ENCODE measurements around the gene TPST2. TPM values are rescaled to one million over a fixed set of nuclear protein-coding genes. Genes with fewer than 3 reads are reported as not detected.
"Not testable (repeated sequence)": the region's sequence is repeated elsewhere in the genome, so short reads cannot be mapped to it uniquely, and the experiment has no call there.

Gene TPST2
- total RNA-seq, 4 donors from 2014 or later, result 22.0 to 30.9 (median 28.7) TPM

GRCh38 chr22:26535603-26535908 is 54.4 kb downstream of the TPST2 start:
- Histone ChIP-seq H3K36me3 (peaks cover 10 to 63% (median 37%) of the 10 kb centered on the region in 4 donors), H3K4me3 (no peak overlapping the region), H3K4me1 (no peaks in the 10 kb centered on the region), H3K9me3 (no peaks in the 10 kb centered on the region), H3K27me3 (no peaks in the 10 kb centered on the region), H3K27ac (replicated peaks in 1 of 4) (no peak overlapping the region)
- TF ChIP-seq CTCF (IDR thresholded peaks at IDR 0.05), result no peak
- TF ChIP-seq EP300 (IDR thresholded peaks at IDR 0.05), result no peak
- TF ChIP-seq POLR2A (IDR thresholded peaks at IDR 0.05; ENCODE audit: low read depth), result no peak
- no peak for TF ChIP-seq POLR2AphosphoS5 (IDR thresholded peaks at IDR 0.05)
- WGBS, result 96% methylated on average over 3 of the region's 3 CpGs
- DNase-seq (ENCODE audit: extremely low spot score), result no peak
- intact Hi-C loops (cut with DNase I), result no loop called here

GRCh38 chr22:26534874-26535602 is 54.9 kb downstream of the TPST2 start:
- H3K27me3 ChIP-seq, result no peaks in the 10 kb centered on the region
- 56% methylated on average over 13 of the region's 13 CpGs for WGBS

GRCh38 chr22:26534171-26534855 is 55.6 kb downstream of the TPST2 start:
- intact Hi-C loops (cut with DNase I), result no loop called here
- TF ChIP-seq EP300 (IDR thresholded peaks at IDR 0.05), result no peak
- no peak for TF ChIP-seq CTCF (IDR thresholded peaks at IDR 0.05)
- no peak for TF ChIP-seq POLR2A (IDR thresholded peaks at IDR 0.05; ENCODE audit: low read depth)
- no peak for TF ChIP-seq POLR2AphosphoS5 (IDR thresholded peaks at IDR 0.05)
- no peaks in the 10 kb centered on the region for H3K9me3 ChIP-seq
- WGBS, result 78% methylated on average over 7 of the region's 7 CpGs
- no peak for DNase-seq (ENCODE audit: extremely low spot score)
- no peak overlapping the region for H3K27ac ChIP-seq (replicated peaks in 1 of 4)
- no peaks in the 10 kb centered on the region for H3K4me1 ChIP-seq
- H3K36me3 ChIP-seq, result peaks cover 5 to 66% (median 38%) of the 10 kb centered on the region in 4 donors
- H3K4me3 ChIP-seq, result no peak overlapping the region
- no peaks in the 10 kb centered on the region for H3K27me3 ChIP-seq

More at GRCh38 chr22:26534874-26535602, 54.9 kb downstream of the TPST2 start:
- intact Hi-C loops (cut with DNase I), result no loop called here
- Histone ChIP-seq H3K4me1 (no peaks in the 10 kb centered on the region), H3K4me3 (no peak overlapping the region), H3K27ac (replicated peaks in 1 of 4) (peak overlapping the region in 1 of 4 donors; percentile 5), H3K36me3 (peaks cover 5 to 63% (median 37%) of the 10 kb centered on the region in 4 donors), H3K9me3 (no peaks in the 10 kb centered on the region)
- no peak for DNase-seq (ENCODE audit: extremely low spot score)
- no peak for TF ChIP-seq POLR2A (IDR thresholded peaks at IDR 0.05; ENCODE audit: low read depth)
- no peak for TF ChIP-seq EP300 (IDR thresholded peaks at IDR 0.05)
- TF ChIP-seq CTCF (IDR thresholded peaks at IDR 0.05), result no peak
- TF ChIP-seq POLR2AphosphoS5 (IDR thresholded peaks at IDR 0.05), result no peak

GRCh38 chr22:26529345-26529744 is 60.6 kb downstream of the TPST2 start:
- intact Hi-C loops (cut with DNase I), result no loop called here
- TF ChIP-seq EP300 (IDR thresholded peaks at IDR 0.05) (no peak), CTCF (IDR thresholded peaks at IDR 0.05) (no peak), POLR2A (IDR thresholded peaks at IDR 0.05; ENCODE audit: low read depth) (no peak), POLR2AphosphoS5 (IDR thresholded peaks at IDR 0.05) (no peak)
- H3K27me3 ChIP-seq, result no peaks in the 10 kb centered on the region

GRCh38 chr22:26528518-26528917 is 61.4 kb downstream of the TPST2 start:
- H3K9me3 ChIP-seq; H3K4me1 ChIP-seq; H3K4me3 ChIP-seq; DNase-seq (ENCODE audit: extremely low spot score); H3K27me3 ChIP-seq; H3K27ac ChIP-seq (replicated peaks in 1 of 4); intact Hi-C loops (cut with DNase I): not testable (repeated sequence)
- H3K36me3 ChIP-seq, result peaks cover 8 to 84% (median 36%) of the 10 kb centered on the region in 4 donors
- 87% methylated on average over 9 of the region's 9 CpGs for WGBS

More at GRCh38 chr22:26529345-26529744, 60.6 kb downstream of the TPST2 start:
- H3K36me3 ChIP-seq, result peaks cover 8 to 76% (median 39%) of the 10 kb centered on the region in 4 donors
- no peak overlapping the region for H3K4me3 ChIP-seq
- no peak for DNase-seq (ENCODE audit: extremely low spot score)
- peaks cover 0 to 6% (median 0%) of the 10 kb centered on the region in 4 donors for H3K4me1 ChIP-seq
- no peaks in the 10 kb centered on the region for H3K9me3 ChIP-seq
- no peak overlapping the region for H3K27ac ChIP-seq (replicated peaks in 1 of 4)
- 80% methylated on average over 2 of the region's 2 CpGs for WGBS
